ENCODE results near the gene TVP23A.
"Not testable (repeated sequence)": the region's sequence is repeated elsewhere in the genome, so short reads cannot be mapped to it uniquely, and the experiment has no call there.

TVP23A gene

DNA sequence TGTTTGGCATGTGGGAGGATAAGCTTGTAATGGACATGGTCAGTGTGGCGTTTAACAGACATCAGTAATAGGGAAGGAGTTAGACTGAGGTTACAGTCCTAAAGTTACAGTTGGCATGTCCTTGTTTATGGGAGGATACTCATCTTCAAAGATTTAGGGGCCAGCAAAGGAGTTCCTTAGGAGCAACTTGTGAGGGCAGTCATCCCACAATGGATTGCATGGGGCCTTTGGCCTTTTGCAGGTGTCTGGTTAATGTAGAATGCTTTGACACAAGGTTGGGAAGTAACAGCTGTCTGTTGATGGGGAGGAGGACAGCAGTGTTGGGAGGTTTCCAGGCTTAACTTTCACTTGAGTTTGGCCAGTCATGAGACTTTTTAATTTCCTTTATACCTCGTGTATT, 72.8 kb downstream of the TVP23A start:
- DNase-seq (ENCODE audit: low spot score), result no peak

- DNase-seq (ENCODE audit: low spot score), result no peak
Measured at GRCh38 chr16:10744370-10745030, 74.1 kb downstream of the TVP23A start.

- peak; percentile 97 for DNase-seq (ENCODE audit: low spot score)
Measured at GRCh38 chr16:10743610-10744369, 74.8 kb downstream of the TVP23A start, which contains the start of gene NUBP1. Gene NUBP1, plus strand, starts transcription at chr16:10743842. Its CDS starts 22 bp downstream, at chr16:10743864.

GRCh38 chr16:10743227-10743609, 75.4 kb downstream of the TVP23A start:
- no peak for DNase-seq (ENCODE audit: low spot score)

- no peak for DNase-seq (ENCODE audit: low spot score)
Measured at GRCh38 chr16:10741844-10742243, 76.8 kb downstream of the TVP23A start.

DNA sequence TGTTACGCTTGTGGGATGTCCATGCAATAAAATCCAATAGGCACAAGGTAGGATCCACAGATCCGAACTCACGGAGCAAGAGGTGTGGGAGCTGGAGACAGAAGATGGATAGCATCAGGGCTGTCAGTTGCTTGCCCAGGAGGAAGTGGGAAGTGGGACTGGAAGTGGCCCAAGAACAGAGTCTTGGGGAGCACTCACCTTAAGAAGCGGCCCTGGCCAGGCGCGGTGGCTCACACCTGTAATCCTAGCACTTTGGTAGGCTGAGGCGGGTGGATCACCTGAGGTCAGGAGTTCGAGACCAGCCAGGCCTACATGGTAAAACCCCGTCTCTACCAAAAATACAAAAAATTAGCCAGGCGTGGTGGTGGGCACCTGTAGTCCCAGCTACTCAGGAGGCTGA, 77.3 kb downstream of the TVP23A start:
- DNase-seq (ENCODE audit: low spot score), result not testable (repeated sequence)

DNA sequence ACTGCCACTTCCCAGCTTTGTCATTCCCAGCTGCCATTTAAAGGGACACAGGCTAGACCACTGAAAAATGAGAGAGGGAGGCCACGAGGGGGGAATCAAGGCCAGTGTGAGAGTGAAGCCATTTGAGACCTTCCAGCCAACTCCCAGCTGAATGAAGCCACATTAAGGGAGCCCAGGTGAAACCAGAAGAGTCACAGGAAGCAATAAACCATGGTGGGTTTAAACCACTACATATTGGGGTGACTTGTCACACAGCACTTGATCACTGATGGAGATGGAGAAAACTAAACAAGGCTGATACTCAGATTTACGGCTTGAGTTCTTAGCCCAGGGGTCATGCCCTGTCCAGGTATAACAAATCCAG, 77.8 kb downstream of the TVP23A start:
- no peak for DNase-seq (ENCODE audit: low spot score)

DNA sequence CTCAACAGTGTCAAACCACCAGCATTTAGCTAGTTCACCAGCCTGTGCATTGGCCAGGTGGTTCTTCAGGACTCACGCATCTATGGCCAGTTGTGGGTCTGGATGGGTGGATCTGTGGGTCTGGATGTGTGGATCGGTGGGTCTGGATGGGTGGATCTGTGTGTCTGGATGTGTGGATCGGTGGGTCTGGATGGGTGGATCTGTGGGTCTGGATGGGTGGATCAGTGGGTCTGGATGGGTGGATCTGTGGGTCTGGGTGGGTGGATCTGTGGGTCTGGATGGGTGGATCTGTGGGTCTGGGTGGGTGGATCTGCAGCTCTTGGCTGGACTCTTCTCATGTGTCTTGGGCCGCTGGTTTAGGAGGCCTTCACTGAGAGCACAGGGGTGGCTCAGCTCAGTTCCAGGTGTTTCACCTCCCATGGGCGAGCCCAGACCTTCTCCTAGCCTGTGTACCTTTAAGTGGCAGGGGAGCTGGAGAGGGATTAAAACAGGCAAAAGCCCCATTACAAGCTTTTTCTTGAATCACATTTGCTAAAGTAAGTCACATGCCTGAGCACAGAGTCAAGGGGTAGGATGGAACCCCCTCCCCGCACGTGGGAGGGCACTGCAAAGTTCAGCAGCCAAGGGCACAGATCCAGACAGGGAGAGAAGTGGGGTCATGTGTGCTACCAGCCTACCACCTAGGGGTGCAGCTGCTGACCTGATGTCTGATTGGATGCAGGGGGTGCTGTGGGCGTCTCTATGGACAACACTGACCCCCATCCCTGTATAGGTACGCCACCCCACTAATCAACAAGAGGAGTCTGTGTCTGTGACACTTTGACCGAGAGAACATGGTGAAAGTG, 78.4 kb downstream of the TVP23A start:
- no peak for DNase-seq (ENCODE audit: low spot score)

- DNase-seq (ENCODE audit: low spot score), result peak; percentile 34
Measured at GRCh38 chr16:10738231-10739077, 80.1 kb downstream of the TVP23A start.

DNA sequence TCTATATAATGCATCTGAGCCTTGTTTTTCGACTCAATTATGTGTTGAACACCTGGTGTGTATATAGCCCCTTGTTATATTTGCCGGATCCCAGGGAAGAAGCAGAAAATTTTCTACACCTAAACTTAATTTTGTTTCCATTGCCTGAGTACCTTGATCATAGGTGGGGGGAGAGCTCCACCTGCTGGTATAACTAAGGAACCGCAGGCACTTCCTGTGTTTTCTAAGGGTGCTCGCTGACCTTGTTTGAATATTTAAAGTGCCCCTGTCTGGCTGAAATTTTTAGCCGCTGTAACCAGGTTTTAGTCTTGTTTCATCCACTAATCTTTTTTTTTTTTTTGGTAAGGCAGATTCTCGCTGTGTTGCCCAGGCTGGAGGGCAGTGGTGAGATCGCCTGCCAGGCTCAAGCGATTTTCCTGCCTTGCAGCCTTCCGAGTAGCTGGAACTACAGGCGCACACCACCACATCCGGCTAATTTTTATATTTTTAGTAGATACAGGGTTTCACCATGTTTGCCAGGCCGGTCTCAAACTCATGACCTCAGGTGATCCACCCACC, 81.4 kb downstream of the TVP23A start:
- DNase-seq (ENCODE audit: low spot score), result peak; percentile 89

DNA sequence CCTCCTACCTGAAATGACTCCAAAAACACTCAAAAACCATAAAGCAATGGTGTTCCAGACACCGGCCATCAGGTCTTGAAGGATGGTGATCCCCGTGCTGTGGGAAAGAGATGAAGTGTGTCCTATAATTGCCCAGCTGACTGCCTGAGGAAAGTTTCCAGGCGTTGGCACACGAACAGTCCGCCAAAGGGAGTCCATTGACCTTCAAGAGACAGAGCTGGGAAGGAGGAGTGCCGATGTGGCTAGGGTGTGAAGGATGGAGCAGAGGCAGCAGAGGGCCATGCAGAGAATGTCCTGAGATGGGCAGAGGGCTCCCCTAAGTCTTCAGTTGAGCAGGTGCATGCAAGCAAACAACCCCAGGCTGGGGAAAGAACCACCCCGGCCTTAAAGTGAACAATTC, 86.8 kb downstream of the TVP23A start:
- no peak for DNase-seq (ENCODE audit: low spot score)

DNA sequence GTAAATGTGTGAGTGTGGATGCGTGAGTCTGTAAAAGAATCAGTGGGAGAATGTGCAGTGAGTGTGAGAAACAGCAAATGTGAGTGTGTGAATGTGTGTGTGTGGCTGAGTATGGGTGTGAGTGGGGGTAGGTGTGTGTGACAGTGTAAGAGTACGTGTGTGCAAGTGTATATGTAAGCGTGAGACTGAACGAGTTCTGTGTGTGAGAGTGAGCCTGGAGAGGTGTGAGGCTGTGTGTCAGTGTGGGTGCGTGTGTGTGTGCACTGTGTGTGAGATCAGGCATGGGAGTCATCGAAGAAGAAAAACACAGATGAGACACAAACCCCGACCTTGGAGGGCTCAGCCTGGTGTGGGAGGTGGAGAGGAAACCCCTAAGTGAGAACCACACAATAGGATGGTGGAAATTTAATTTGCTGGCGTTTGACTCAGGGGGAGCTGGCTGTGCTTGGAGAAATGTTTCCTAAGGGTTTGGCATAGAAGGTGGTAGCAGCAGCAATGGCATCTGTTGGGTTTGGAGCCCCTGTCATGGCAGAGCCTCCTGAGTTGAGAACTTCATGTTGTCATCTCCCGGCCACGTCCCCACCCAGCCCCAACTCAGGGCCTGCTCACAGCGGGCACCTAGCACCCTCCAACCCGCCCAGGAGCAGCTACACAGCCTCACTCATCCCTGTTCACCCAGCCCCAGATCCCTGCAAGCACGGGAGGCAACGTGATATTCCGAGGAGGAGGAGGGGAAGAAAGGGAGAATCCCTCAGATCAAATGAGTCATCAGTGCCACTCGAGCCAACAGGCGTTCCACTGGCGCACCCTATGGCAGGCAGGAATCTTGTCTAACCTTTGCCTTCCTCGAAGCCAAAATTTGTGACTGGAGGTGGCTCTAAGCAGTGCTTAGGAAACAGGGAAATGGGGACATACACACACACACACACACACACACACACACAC, 89.2 kb downstream of the TVP23A start:
- DNase-seq (ENCODE audit: low spot score), result no peak

GRCh38 chr16:10728003-10728887, 90.3 kb downstream of the TVP23A start:
- DNase-seq (ENCODE audit: low spot score), result no peak
